Measurements from ENCODE around the gene ARMH2.

Gene ARMH2

DNA sequence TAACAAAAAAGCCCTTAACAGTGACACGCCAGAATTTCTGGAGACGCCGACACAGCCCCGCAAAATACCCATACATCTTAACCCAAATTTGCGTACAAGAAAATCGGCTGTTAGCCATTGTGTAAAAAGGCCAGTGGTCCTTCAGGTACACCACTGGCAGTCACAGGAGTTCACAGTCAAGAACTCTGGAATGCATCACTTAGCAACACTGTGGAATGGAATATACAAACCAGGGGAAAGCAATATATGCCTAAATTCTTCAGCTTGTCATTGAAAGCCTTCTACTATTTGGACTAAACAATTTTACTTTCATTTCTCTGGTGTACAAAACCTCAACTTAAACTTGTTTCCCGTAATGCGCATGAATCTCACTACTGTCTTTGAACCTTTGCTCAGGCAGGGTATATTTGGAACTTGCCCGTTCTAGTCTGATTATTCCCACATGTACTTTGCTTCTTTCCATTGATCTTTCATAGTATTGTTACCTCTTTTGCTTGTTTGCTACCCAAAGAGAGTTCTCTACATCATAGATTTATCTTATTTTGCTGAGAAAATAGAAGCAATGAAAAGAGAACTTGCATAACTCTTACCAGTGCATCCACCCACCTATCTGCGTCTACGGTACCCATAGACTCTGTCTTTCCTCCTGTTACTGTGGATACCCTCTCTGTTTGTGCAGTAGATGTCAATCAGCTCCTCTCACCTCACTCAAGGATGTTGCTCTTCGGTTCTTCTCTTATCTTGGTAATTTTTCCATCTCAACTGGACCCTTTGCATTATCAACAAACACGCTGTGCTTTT, at the start of gene ARMH2:
Gene ARMH2 (minus strand): TSS at position 178 of the 801 bp plus-strand sequence. CDS start 60 bp downstream, at position 118.
- Histone ChIP-seq H3K4me1 (no peaks in the 10 kb centered on the region), H3K27ac (no peak within 1 kb of the TSS), H3K27me3 (no peaks in the 10 kb centered on the region), H3K36me3 (peaks cover 7% of the 10 kb centered on the region; the same call in 1 of the 2 replicates), H4K20me1 (no peaks in the 10 kb centered on the region), H3K9ac (no peak within 1 kb of the TSS), H3K9me3 (no peaks in the 10 kb centered on the region), H3K4me3 (no peak within 1 kb of the TSS), H3K4me2 (no peak within 1 kb of the TSS)
- TF ChIP-seq Cebpa-rat (IDR thresholded peaks at IDR 0.05): no peak

- Histone ChIP-seq H3K4me2 (no peak overlapping the region), H3K9me3 (no peaks in the 10 kb centered on the region), H3K4me3 (no peak overlapping the region), H3K36me3 (peaks cover 82% of the 10 kb centered on the region), H3K4me1 (no peaks in the 10 kb centered on the region), H3K27ac (no peak overlapping the region), H3K9ac (no peak overlapping the region), H4K20me1 (no peaks in the 10 kb centered on the region), H3K27me3 (no peaks in the 10 kb centered on the region)
- TF ChIP-seq Cebpa-rat (IDR thresholded peaks at IDR 0.05): no peak
These were observed 49.7 kb upstream of the ARMH2 start for GRCh38 chr6:24848461-24848860.

- Histone ChIP-seq H3K4me3 (no peak overlapping the region), H4K20me1 (no peaks in the 10 kb centered on the region), H3K27me3 (no peaks in the 10 kb centered on the region), H3K36me3 (peaks cover 84% of the 10 kb centered on the region), H3K4me2 (no peak overlapping the region), H3K9me3 (no peaks in the 10 kb centered on the region), H3K9ac (no peak overlapping the region), H3K27ac (no peak overlapping the region), H3K4me1 (no peaks in the 10 kb centered on the region)
- TF ChIP-seq Cebpa-rat (IDR thresholded peaks at IDR 0.05): no peak
These were observed 48.7 kb upstream of the ARMH2 start for GRCh38 chr6:24847402-24847801.

GRCh38 chr6:24845578-24845977, 46.9 kb upstream of the ARMH2 start:
- Histone ChIP-seq H4K20me1 (no peaks in the 10 kb centered on the region), H3K27ac (no peak overlapping the region), H3K4me1 (no peaks in the 10 kb centered on the region), H3K27me3 (no peaks in the 10 kb centered on the region), H3K4me3 (no peak overlapping the region), H3K36me3 (peaks cover 87% of the 10 kb centered on the region), H3K9me3 (no peaks in the 10 kb centered on the region), H3K9ac (no peak overlapping the region), H3K4me2 (no peak overlapping the region)
- TF ChIP-seq Cebpa-rat (IDR thresholded peaks at IDR 0.05): no peak

GRCh38 chr6:24844903-24845302, 46.2 kb upstream of the ARMH2 start:
- H3K4me2 ChIP-seq: no peak overlapping the region
- H3K4me1 ChIP-seq: no peaks in the 10 kb centered on the region
- no peaks in the 10 kb centered on the region for H3K27me3 ChIP-seq
- no peak overlapping the region for H3K4me3 ChIP-seq
- no peaks in the 10 kb centered on the region for H3K9me3 ChIP-seq
- H3K36me3 ChIP-seq: peaks cover 87% of the 10 kb centered on the region
- TF ChIP-seq Cebpa-rat (IDR thresholded peaks at IDR 0.05): no peak
- H3K27ac ChIP-seq: no peak overlapping the region
- H4K20me1 ChIP-seq: no peaks in the 10 kb centered on the region
- H3K9ac ChIP-seq: no peak overlapping the region

GRCh38 chr6:24844061-24844460, 45.3 kb upstream of the ARMH2 start:
- Histone ChIP-seq H3K9ac (no peak overlapping the region), H3K4me2 (no peak overlapping the region), H3K27me3 (no peaks in the 10 kb centered on the region), H3K4me3 (no peak overlapping the region), H3K4me1 (no peaks in the 10 kb centered on the region), H3K36me3 (peaks cover 81% of the 10 kb centered on the region), H4K20me1 (no peaks in the 10 kb centered on the region), H3K9me3 (no peaks in the 10 kb centered on the region), H3K27ac (no peak overlapping the region)
- TF ChIP-seq Cebpa-rat (IDR thresholded peaks at IDR 0.05): no peak

DNA sequence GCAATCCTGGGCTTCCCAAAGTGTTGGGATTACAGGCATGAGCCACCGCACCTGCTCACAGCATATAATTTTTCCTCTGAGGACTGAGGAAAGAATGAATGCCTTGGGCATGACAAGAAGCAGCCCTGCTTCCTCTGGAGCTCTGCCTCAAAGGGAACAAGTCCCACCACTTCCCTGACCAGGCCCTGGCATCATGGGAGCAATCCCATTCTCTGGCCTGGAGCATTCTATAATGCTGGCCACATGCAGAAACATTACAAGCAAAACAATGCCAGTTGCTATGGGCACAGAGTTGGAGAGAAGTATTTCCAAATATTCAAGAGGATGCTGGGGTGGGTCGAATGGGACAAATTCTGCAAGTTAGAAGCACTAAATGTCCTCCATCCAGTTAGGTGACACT, 41.5 kb upstream of the ARMH2 start:
- no peak for TF ChIP-seq Cebpa-rat (IDR thresholded peaks at IDR 0.05)
- Histone ChIP-seq H3K36me3 (peaks cover 54% of the 10 kb centered on the region), H3K4me2 (no peak overlapping the region), H3K27me3 (no peaks in the 10 kb centered on the region), H3K27ac (no peak overlapping the region), H3K4me3 (no peak overlapping the region), H3K4me1 (no peaks in the 10 kb centered on the region), H3K9ac (no peak overlapping the region), H3K9me3 (no peaks in the 10 kb centered on the region), H4K20me1 (no peaks in the 10 kb centered on the region)

DNA sequence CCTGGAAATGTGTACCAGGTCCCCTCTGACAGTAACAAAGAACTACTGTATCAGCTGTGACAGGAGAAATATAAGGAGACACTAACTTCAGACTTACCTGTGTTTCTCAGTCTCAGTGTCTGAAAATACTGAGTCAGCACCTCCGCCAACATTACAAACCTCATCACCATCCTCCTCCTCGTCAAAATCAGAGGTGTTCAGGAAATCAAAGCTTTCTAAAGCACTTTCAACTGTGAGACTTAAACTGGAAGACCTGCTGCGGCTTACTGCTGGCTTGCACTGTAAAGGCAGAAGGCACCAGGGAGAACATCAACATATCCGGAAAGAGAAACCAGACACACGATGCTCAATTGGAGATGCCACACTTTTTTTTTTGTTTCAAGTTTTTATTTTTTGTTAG, 40.3 kb upstream of the ARMH2 start:
- peaks cover 8% of the 10 kb centered on the region for H3K9me3 ChIP-seq
- no peak for TF ChIP-seq Cebpa-rat (IDR thresholded peaks at IDR 0.05)
- H3K27ac ChIP-seq: no peak overlapping the region
- H4K20me1 ChIP-seq: no peaks in the 10 kb centered on the region
- H3K36me3 ChIP-seq: peaks cover 60% of the 10 kb centered on the region
- no peak overlapping the region for H3K4me2 ChIP-seq
- H3K9ac ChIP-seq: no peak overlapping the region
- no peaks in the 10 kb centered on the region for H3K27me3 ChIP-seq
- H3K4me3 ChIP-seq: no peak overlapping the region
- no peaks in the 10 kb centered on the region for H3K4me1 ChIP-seq

DNA sequence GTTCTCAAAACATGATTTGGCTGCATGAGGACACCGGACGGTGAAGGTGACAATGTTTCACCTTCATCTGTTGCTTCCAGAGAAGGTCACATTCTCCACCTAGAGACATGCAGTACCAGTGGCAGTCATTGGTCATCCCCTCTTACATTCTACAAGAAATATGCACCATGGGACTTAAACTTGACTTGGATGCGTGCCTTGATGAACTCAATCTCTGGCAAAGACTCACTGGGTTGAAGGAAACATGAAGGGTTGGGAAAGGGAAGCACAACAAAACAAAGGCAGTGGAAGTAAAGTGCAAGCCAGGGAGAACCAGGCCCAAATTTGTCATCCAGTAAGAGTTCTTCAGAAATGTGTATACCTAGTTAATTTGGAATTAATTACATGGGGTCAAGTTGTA, 39.4 kb upstream of the ARMH2 start:
- no peaks in the 10 kb centered on the region for H4K20me1 ChIP-seq
- no peak overlapping the region for H3K27ac ChIP-seq
- no peak overlapping the region for H3K4me2 ChIP-seq
- no peaks in the 10 kb centered on the region for H3K27me3 ChIP-seq
- peaks cover 60% of the 10 kb centered on the region for H3K36me3 ChIP-seq
- no peak overlapping the region for H3K9ac ChIP-seq
- H3K4me3 ChIP-seq: no peak overlapping the region
- H3K4me1 ChIP-seq: no peaks in the 10 kb centered on the region
- TF ChIP-seq Cebpa-rat (IDR thresholded peaks at IDR 0.05): no peak
- peaks cover 9% of the 10 kb centered on the region for H3K9me3 ChIP-seq

- TF ChIP-seq Cebpa-rat (IDR thresholded peaks at IDR 0.05): no peak
- peaks cover 58% of the 10 kb centered on the region for H3K36me3 ChIP-seq
These were observed 37.4 kb upstream of the ARMH2 start for GRCh38 chr6:24836109-24836508.

More at GRCh38 chr6:24836109-24836508, 37.4 kb upstream of the ARMH2 start:
- peaks cover 9% of the 10 kb centered on the region for H3K9me3 ChIP-seq
- no peak overlapping the region for H3K27ac ChIP-seq
- H3K27me3 ChIP-seq: no peaks in the 10 kb centered on the region
- no peak overlapping the region for H3K9ac ChIP-seq
- H3K4me3 ChIP-seq: no peak overlapping the region
- no peak overlapping the region for H3K4me2 ChIP-seq
- no peaks in the 10 kb centered on the region for H3K4me1 ChIP-seq
- H4K20me1 ChIP-seq: no peaks in the 10 kb centered on the region
